HG02642 (cell line): ENCODE data around the gene PPP1R14C.
"Not testable (repeated sequence)": the region's sequence is repeated elsewhere in the genome, so short reads cannot be mapped to it uniquely, and the experiment has no call there.

ENCODE experiments used
- ATAC-seq: cut with Tn5 transposase; IDR thresholded peaks from one replicate; pipeline ENCODE4 v1.9.1; 2021; ENCODE audit warnings: mild to moderate bottlenecking; ENCODE audit not compliant: unreplicated experiment, poor library complexity

Gene PPP1R14C

GRCh38 chr6:150165020-150165702 is 22.3 kb downstream of the PPP1R14C start:
- no peak for ATAC-seq

- no peak for ATAC-seq
Measured at GRCh38 chr6:150167479-150167873, 24.6 kb downstream of the PPP1R14C start.

GRCh38 chr6:150169181-150169580 is 26.3 kb downstream of the PPP1R14C start:
- no peak for ATAC-seq

GRCh38 chr6:150169609-150170008 is 26.8 kb downstream of the PPP1R14C start:
- ATAC-seq = no peak

- no peak for ATAC-seq
Measured at GRCh38 chr6:150172929-150173328, 30.1 kb downstream of the PPP1R14C start.

- ATAC-seq = no peak
Measured at GRCh38 chr6:150175586-150176151, 32.8 kb downstream of the PPP1R14C start.

- ATAC-seq = no peak
Measured at GRCh38 chr6:150176152-150176551, 33.3 kb downstream of the PPP1R14C start.

GRCh38 chr6:150176659-150177058 is 33.8 kb downstream of the PPP1R14C start:
- no peak for ATAC-seq

- no peak for ATAC-seq
Measured at GRCh38 chr6:150177259-150177951, 34.6 kb downstream of the PPP1R14C start.

- ATAC-seq = no peak
Measured at GRCh38 chr6:150177952-150178520, 35.2 kb downstream of the PPP1R14C start.

- ATAC-seq = no peak
Measured at GRCh38 chr6:150179030-150179429, 36.2 kb downstream of the PPP1R14C start.

- not testable (repeated sequence) for ATAC-seq
Measured at GRCh38 chr6:150179907-150180424, 37.1 kb downstream of the PPP1R14C start.

GRCh38 chr6:150180517-150180916 is 37.7 kb downstream of the PPP1R14C start:
- ATAC-seq = no peak

GRCh38 chr6:150182460-150183078 is 39.7 kb downstream of the PPP1R14C start:
- no peak for ATAC-seq

GRCh38 chr6:150183105-150183504 is 40.3 kb downstream of the PPP1R14C start:
- no peak for ATAC-seq

- no peak for ATAC-seq
Measured at GRCh38 chr6:150183966-150184365, 41.1 kb downstream of the PPP1R14C start.

- no peak for ATAC-seq
Measured at GRCh38 chr6:150184850-150185731, 42.2 kb downstream of the PPP1R14C start.

- ATAC-seq = no peak
Measured at GRCh38 chr6:150185732-150186117, 42.9 kb downstream of the PPP1R14C start.

GRCh38 chr6:150186129-150186898 is 43.5 kb downstream of the PPP1R14C start:
- no peak for ATAC-seq
